DND-41 (cell line): Measurements from ENCODE around the gene ITGB7.

Experiments
- ATAC-seq: fragments of 200-7000 bp; cut with Tn5 transposase; 3 replicates; pipeline ENCODE4 v1.9.1; 2021; ENCODE audit warnings: low read depth; ENCODE audit not compliant: insufficient read depth
- DNase-seq: peaks from one replicate; pipeline ENCODE4 v3.0.0-alpha.2; 2020
- H2AFZ ChIP-seq: 2 replicates; pipeline ENCODE4 v1.6.0; 2012; ENCODE audit warnings: low read depth, low read length
- H3K27ac ChIP-seq: 2 replicates; pipeline ENCODE4 v1.5.1; 2012; ENCODE audit warnings: low read length, inconsistent platforms
- H3K27me3 ChIP-seq: fragments of 200-600 bp; sonication (generic); 2 replicates; pipeline ENCODE4 v1.6.0; 2012; ENCODE audit warnings: low read length, mild to moderate bottlenecking, inconsistent platforms; ENCODE audit not compliant: insufficient read depth, poor library complexity
- H3K36me3 ChIP-seq: 2 replicates; pipeline ENCODE4 v1.5.1; 2012; ENCODE audit warnings: low read length, inconsistent platforms; ENCODE audit not compliant: insufficient read depth
- H3K4me1 ChIP-seq: 2 replicates; pipeline ENCODE4 v1.5.1; 2012; ENCODE audit warnings: mild to moderate bottlenecking, low read length; ENCODE audit not compliant: insufficient read depth
- H3K4me2 ChIP-seq: 2 replicates; pipeline ENCODE4 v1.6.0; 2012; ENCODE audit warnings: mild to moderate bottlenecking, moderate library complexity, low read length, inconsistent platforms; ENCODE audit not compliant: insufficient read depth
- H3K4me3 ChIP-seq, 2 experiments: fragments of 200-600 bp in 1 of 2; shearing (Covaris generic) in 1 of 2; 2 replicates each; pipeline ENCODE4 v1.5.1; 2012 to 2016; ENCODE audit warnings: inconsistent platforms in 2 of 2, low read length in 2 of 2, mild to moderate bottlenecking in 2 of 2, low read depth in 1 of 2, moderate library complexity in 1 of 2
- H3K79me2 ChIP-seq: 2 replicates; pipeline ENCODE4 v1.6.0; 2012; ENCODE audit warnings: low read length, inconsistent platforms; ENCODE audit not compliant: insufficient read depth
- H3K9ac ChIP-seq: 2 replicates; pipeline ENCODE4 v1.6.0; 2012; ENCODE audit warnings: low read depth, mild to moderate bottlenecking, inconsistent platforms, low read length, moderate library complexity
- H3K9me3 ChIP-seq: 2 replicates; pipeline ENCODE4 v1.5.1; 2012; ENCODE audit warnings: low read length, moderate library complexity, mild to moderate bottlenecking, inconsistent platforms; ENCODE audit not compliant: insufficient read depth, severe bottlenecking
- H4K20me1 ChIP-seq: 2 replicates; pipeline ENCODE4 v1.6.0; 2012; ENCODE audit warnings: low read length; ENCODE audit not compliant: insufficient read depth
- CTCF ChIP-seq: IDR thresholded peaks from 2 replicates; pipeline ENCODE4 v1.5.1; 2012; ENCODE audit warnings: borderline replicate concordance, low read length, moderate library complexity, mild to moderate bottlenecking; ENCODE audit not compliant: poor library complexity, severe bottlenecking; ENCODE audit errors: extremely low read depth
- EZH2 ChIP-seq: IDR thresholded peaks from 3 replicates; pipeline ENCODE4 v1.6.1; 2012; ENCODE audit warnings: borderline replicate concordance, low read depth, mild to moderate bottlenecking, moderate library complexity, low read length, inconsistent platforms; ENCODE audit not compliant: severe bottlenecking

Gene ITGB7

GRCh38 chr12:53171725-53172329, 35.2 kb downstream of the ITGB7 start:
- no peak overlapping the region for H3K9ac ChIP-seq
- no peak for DNase-seq
- no peaks in the 10 kb centered on the region for H3K36me3 ChIP-seq
- H3K27ac ChIP-seq, result no peak overlapping the region
- H2AFZ ChIP-seq, result no peak overlapping the region
- H3K4me1 ChIP-seq, result no peaks in the 10 kb centered on the region
- no peaks in the 10 kb centered on the region for H4K20me1 ChIP-seq
- H3K27me3 ChIP-seq, result no peaks in the 10 kb centered on the region
- H3K4me3 ChIP-seq, result no peak overlapping the region
- H3K9me3 ChIP-seq, result no peaks in the 10 kb centered on the region
- no peak overlapping the region for H3K4me2 ChIP-seq
- TF ChIP-seq EZH2, result no peak
- no peak for TF ChIP-seq CTCF
- ATAC-seq, result no peak
- no peaks in the 10 kb centered on the region for H3K79me2 ChIP-seq

DNA sequence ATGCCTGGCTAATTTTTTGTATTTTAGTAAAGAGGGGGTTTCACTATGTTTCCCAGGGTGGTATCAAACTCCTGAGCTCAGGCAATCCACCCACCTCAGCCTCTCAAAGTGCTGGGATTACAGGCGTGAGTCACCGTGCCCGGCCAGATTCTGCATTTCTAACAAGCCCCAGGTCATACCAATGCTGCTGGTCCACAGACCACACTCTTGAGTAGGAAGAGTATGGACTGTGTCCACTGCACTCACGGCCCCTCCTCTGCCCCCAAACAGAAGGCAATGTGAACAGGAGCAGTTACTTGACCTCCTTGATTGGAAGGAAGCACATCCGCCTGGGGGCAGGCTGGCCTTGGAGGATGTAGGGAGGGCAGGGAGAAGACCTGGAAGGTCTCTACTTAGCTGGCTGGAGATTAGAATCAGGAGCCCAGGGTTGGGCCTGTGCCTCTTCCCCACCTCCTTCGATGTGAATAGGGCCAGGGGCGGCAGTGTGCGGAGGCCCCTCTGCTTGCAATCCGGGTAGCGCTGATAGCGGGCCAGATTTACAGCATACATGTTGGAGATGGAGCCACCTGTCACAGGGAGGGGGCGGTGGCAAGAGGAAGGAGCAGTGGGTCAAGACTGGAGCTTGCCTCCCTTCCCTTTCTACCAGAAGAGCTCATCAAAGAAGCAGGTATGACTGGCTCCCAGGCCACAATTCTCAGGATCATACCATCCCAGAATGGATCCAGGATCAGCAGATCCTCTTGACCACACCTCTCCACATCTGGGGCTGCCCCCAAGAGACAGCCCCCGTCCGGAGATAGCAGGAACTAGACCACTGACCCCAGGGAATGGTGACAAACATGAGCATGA, 36.0 kb downstream of the ITGB7 start:
- Histone ChIP-seq H4K20me1 (no peaks in the 10 kb centered on the region), H3K27ac (no peak overlapping the region), H2AFZ (no peak overlapping the region), H3K9me3 (no peaks in the 10 kb centered on the region), H3K36me3 (no peaks in the 10 kb centered on the region), H3K27me3 (no peaks in the 10 kb centered on the region), H3K79me2 (no peaks in the 10 kb centered on the region), H3K4me1 (no peaks in the 10 kb centered on the region), H3K4me2 (no peak overlapping the region), H3K9ac (no peak overlapping the region), H3K4me3 (no peak overlapping the region)
- DNase-seq, result no peak
- no peak for ATAC-seq
- no peak for TF ChIP-seq CTCF
- TF ChIP-seq EZH2, result no peak

DNA sequence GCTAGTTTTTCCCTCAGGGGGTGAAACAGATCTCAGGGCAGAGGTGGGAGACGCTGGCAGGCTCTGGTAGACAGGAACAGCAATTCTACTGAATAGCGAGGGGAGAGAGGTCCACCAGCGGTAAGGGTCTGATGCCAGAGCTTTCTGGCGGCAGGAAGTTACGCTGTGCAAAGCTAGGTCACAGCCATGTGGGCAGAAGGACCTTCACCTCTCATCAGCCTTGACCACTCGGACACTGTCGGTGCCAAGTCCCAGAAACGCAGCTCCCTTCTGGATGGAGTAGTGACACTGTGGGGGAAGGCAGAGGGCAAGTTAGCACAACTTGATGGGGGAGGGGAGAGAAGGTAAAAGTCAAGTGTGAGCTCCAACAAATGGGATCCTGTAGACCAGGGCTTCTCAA, 36.8 kb downstream of the ITGB7 start:
- ATAC-seq, result no peak
- no peak for DNase-seq
- TF ChIP-seq EZH2, result no peak
- no peak for TF ChIP-seq CTCF

More for the DNA sequence above, 36.8 kb downstream of the ITGB7 start:
- Histone ChIP-seq H3K79me2 (no peaks in the 10 kb centered on the region), H4K20me1 (no peaks in the 10 kb centered on the region), H3K4me1 (no peaks in the 10 kb centered on the region), H3K9me3 (no peaks in the 10 kb centered on the region), H3K9ac (no peak overlapping the region), H3K4me2 (no peak overlapping the region), H2AFZ (no peak overlapping the region), H3K27me3 (no peaks in the 10 kb centered on the region), H3K4me3 (no peak overlapping the region), H3K27ac (no peak overlapping the region), H3K36me3 (no peaks in the 10 kb centered on the region)
